Hematopoietic multipotent progenitor cell treated with erythropoietin and hydrocortisone succinate and interleukin-3 and kit ligand, for 8 days (in vitro differentiated cells): ENCODE measurements around the gene P4HA2.

Source experiments
- DNase-seq: peaks from one replicate; pipeline ENCODE4 v3.0.0-alpha.2; 2015

The P4HA2 gene

DNA sequence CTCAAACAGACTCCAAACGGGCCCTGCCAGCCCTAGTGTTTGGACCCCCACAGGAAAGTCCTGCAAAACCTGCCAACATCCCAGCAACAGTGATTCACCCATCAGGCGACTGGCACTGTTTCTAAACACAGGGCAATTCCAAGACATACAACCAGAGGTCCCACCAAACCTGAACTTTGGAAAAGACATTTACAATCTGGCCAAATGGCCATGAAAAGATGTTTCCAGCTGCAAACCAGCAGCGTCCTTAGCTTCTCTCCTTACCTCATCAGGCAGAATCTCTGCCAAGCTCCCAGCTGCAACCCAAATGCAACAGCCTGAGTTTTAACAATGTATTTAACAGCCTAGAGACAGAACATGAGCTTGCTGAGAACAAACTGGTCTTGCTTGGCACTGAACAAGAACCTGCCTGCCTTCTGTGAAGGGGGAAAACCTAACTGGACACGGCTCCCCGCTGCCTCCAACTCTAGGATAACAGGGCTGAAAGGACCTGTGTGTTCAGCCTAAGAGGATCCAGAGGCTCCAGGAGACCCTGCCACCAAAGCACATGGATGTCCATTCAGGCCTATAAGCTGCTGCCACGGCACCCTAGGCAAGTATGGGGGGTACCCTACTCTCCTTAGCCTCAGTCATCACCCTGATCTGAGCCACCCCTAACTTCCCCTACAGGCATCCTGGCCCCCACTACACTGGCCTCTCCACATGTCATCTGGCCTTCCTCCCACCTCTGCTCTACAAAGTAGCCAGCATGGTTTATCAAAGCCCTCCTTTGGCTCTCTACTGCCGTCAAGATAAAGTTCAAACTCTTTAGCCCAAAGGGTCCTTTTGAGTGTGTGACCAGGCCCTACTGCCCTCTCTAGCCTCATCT is 5.6 kb downstream of the P4HA2 start:
- no peak for DNase-seq

DNA sequence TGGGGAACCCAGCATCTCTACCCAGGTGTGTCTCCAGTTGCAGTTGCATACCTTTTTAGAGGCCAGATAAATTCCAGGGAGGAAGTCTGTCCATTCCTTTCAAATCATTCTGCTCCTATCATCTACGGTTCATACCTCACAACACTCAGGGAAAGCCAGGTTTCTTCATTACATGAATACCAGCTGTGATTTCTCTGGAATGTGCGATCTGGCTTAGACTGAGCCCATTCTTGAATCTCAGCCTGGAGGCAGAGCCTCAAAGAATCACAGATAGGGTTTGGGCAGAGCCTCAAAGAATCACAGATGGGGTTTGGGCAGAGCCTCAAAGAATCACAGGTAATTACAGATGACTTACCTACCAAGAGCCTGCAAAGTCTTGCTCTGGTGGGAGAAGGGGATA is 7.2 kb downstream of the P4HA2 start:
- DNase-seq: no peak

DNA sequence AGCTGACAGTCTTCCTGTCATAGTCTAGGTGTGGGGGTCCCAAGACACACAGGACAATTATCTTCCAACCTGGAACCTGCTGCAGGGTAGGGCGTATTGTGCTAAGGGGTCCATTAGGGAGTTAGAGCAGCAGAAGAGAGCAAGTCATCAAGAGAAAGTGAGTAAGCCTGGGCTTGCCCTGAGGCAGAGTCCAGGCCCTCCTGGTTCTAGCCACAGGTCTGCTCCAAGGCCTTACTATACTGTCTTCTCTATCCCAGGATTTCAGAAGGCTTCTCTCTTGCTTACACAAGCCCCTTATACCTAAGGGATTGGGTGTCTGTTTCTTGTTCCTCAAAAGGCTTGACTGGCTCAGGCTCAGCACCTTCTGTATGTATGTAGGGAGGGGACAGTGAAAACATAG is 7.7 kb downstream of the P4HA2 start:
- no peak for DNase-seq

DNA sequence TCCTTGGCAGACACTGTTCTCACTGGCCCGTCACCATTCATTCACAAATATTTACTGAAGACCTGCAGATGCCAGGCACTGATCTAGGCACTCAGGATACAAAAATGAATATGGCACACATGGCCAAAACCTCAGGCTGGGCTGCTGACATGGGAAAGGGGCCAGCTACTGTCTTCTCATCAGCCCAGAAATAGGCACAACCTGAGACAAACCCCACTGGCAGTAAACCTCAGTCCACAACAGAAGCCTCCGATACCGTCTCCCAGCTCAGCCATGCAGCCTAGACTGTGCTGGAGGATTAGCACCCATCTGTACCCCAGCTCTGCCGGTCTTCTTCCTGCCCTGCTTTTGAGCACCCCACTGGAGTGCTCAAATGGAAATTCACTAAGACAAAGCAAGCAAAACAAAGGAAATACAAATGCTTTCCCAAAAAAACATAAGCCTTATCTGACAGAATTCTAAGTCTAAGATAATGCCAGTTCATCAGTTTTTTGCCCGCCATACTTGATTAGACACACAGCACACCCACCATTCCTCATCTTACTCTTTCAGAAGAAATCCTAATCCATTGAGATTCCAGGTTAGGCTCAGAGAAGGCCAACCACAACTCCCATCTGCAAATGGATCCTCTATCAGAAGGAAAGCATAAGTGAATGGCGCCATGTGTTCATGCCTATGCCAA is 8.2 kb downstream of the P4HA2 start:
- no peak for DNase-seq

DNA sequence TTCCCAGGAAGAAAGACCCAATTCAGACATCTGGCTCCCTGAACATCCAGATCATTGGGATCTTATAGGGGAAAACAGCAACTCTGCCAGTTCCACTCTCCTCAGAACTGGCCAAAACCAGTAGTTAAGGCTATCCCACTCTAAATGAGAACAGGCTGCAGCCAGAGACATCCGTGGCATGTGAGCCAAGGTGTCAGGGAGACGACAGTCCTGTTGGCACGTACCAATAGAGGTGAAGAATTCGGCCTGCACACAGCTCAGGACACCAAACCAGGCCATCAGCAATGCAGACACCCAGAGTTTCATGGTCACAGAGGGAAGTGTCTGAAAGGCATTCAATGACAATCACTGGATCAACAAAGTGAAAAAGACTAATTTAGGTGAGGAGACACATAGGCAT is 9.3 kb downstream of the P4HA2 start:
- no peak for DNase-seq

DNA sequence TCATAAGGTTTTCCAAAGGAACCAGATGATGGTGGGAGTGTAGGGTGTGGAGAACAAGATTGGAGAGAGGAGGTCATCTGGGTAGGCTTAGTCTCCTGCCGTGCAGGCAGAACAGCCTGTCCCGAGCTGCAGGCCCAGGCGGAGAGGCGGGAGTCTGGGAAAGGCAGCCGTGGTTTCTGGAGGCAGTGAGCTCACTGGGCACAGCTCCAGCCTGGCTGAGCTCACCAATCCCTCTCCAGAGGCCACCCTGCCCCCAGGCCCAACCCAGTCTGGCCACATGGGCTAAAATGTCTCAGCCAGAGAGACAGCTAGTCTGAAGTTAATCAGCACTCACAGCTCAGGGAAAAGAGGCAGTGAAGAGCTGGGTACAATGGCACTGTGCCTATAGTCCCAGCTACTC is 12.3 kb downstream of the P4HA2 start:
- DNase-seq: no peak

DNA sequence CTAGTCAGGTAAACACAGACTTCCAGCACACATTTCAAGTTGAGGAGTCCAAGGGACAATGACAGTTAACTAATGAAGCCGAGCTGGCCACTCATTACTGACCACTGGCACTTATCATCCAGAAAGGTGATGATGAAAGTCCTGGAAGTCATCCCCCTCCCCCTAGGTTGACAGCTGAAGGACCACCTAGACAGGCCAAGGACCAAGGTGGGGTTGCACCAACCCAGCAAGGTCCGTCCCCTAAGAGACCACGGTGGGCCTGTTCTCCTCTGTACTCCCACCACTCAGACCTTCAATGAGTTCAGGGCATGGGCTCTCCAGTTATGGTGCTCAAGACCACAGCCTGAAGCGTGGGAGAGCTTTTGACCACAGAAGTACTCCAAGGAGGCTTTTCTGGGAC is 13.2 kb downstream of the P4HA2 start:
- no peak for DNase-seq

DNA sequence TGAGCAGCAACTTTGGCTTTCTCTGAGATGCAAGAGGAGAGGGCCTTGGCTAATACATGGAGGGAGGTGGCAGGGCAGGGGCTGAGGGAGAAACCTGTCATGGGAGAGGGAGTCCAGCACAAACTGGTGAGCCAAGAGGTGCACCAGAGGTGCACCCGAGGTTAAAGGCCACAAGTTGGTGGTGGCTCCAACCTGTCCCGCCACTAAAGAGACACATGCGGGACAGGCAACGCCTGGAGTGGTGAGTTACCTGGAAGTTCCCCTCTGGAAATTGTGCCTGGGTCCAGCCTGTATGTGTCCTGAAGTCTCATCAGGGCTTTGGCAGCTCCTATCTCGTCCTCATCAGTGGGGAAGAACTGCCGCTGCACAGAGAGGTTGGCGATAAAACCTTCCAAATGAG is 14.0 kb downstream of the P4HA2 start:
- DNase-seq: no peak

DNA sequence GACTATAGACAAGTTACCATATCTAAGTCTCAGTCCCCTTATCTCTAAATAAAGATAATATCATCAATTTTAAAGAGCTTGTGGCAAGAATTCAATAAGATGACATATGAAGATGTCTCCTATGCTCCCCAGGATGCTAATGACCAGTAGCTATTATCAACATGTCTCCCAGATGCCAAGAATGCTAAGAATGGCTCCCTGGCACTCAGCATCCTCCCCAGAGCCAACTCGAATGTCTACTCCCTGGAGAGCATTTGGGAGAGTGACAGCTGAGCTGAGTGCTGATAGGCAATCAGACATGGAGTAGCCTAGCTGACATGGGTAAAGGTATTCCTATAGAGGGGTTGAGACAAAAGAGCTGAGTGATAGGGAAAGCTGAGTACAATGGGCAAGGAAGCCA is 15.9 kb downstream of the P4HA2 start:
- DNase-seq: no peak

DNA sequence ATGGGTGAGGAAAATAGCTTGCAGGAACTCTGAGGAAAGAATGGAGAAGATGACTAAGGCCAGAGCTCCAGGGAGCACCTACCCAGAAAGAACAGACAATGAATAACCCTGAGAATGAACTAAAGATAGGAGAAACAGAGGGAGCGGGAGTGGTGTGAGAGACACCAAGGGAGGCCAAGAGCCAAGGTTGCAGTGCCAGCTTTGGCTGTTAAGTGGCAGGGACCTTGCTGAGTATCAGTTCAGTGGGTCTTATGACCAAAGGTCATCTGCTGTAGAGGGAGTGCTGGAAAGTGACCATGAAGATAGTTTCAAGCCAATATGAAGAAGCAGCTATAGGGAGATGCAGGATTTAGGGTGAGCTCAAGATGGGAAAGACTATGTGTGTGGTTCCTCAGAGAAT is 16.7 kb downstream of the P4HA2 start:
- no peak for DNase-seq

DNA sequence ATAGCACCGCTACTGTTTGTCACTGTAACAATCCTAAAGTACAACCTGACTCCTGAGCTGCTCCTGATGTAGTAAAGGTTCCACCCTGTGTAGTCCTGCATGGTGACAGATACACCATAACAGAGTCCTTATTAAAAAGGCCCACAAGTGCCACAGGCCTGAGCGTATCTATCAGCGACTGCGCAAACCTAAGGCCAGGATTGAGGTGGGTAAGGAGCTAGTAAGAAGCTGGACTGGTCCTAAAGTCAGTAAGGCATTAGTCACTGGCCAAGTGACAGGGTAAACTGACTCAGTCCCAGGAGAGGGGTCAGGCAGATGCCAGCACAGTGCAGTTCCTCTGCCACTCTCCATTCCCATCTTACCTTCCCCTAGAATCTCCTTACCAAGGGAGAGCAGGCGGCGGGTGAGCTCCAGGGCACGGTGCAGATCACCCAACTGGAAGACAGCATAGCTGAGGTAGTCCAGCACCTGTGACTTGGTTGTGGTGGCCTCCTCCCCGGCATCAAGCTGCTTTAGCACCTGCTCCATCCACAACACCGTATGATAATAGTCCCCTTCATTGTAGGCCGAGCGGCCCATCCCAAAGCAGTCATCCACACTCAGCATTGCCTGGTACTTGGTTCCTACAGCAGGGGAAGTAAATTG is 17.6 kb downstream of the P4HA2 start:
- DNase-seq: no peak

DNA sequence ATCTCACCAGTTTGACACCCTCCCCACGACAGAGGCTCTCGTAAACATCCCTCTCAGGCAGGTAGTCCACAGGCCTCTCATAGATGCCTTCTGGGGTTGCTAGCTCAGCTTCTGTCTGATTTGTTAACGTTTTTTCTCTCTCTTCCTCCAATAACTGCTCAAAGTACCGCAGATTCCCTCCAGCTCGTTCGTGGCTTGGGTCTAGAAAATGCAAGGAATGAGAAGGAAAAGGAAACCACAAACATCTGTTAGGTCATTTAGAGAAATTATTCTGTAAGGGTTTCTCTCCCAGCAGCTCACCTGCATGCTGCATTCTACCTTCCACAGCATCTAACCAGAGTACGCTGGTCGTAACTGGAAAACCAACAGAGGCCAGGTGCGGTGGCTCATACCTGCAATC is 18.5 kb downstream of the P4HA2 start:
- DNase-seq: no peak

DNA sequence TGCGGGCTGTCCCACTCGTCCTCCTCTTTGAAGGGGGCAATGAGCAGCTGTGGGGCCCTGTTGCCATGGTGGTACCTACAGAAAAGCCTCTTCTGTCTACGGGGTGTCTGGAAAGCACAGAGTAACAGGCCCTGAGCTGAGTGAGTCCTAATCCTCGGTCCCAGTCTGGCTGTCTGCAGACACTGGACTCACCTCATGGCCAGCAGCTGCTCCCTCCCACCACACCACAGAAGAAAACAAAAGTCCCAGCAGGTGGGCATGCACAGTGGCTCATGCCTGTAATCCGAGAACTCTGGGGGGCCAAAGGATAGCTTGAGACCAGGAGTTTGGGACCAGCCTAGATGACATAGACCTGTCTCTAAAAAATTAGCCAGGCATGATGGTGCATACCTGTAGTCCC is 19.9 kb downstream of the P4HA2 start:
- no peak for DNase-seq

DNA sequence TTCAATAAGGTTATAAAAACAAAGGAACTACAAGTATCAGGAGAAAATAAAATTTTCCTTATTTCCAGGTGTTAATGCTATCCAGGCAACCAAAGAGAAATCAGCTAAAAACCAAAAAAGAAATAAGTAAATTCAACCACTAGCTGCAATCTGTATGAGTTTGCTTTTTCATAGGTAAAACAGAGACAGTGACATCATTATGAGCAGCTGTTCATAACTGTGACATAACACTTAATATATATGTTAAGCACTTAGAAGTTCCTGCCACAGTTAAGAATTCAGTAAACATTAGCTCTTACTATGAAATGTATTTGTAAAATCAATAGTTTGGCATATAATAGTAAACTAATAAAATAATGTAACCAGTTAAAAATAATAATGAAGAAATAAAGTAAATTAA is 20.9 kb downstream of the P4HA2 start:
- DNase-seq: no peak

DNA sequence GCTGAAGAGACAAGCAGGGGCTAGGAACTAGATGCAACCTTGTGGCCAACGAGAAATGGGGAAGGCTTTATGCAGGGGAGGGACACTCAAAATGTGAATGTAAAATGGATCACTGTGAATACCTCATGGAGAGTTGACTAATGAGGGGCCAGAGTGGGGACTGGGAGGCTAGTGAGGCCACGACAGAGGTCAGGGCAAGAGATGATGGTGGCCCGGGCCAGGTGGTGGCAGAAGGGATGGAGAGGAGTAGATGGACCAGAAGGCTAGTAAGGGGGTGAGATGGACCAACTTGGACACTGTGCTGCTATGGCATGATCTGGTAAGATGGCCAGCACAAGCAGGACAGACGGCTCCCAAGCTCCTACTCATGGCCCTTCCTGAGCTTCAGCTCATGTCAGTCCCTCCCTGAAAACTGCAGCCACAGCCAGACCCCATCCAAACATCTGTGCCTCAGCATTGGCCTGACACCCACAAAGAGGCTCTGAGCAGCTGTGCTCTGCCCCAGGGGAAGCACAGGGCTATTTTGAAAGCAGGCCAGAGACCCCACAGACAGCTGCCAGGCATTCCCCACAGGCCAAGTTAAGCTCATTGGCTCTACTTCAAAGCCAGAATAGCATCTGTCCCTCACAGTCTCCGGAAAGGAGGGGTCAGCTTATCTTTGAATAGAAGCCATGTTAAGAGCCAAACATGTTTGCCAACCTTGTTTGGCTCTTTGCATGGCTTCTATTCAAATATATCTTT is 22.1 kb downstream of the P4HA2 start:
- DNase-seq: no peak

DNA sequence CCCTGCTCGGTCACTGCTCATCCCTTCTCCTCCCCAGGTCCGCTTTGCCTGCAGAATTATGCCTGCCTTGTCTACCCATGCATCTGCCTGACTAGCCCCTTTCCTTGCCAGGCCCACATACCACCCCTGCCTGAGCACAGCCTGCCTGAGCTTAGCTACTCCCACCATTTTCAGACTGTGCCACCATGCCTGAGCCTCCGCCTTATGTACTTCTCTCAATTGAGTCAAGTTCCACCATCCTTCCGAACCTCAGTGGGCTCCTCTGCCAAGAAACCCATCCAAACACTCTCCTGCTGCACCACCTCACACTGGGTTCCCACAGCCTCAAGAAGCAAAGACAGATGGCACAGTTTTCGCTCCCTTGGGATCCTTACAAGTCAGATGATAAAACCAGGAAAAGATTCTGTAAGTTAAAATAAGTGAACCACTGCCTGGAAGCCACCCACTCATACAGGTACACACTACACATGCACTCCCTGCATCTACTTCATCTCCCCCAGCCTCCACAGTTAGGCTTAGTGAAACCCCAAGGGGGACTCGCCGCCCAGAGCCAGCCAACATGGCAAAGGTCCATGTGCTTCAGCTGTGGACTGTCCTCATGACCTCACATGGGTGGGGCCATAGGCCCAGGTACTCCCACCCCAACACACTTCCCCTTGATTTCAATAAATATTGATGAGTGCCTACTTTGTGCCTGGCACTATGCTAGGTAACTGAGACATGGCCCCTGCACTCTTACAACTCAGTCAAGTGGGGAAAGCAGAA is 23.1 kb downstream of the P4HA2 start:
- DNase-seq: no peak

DNA sequence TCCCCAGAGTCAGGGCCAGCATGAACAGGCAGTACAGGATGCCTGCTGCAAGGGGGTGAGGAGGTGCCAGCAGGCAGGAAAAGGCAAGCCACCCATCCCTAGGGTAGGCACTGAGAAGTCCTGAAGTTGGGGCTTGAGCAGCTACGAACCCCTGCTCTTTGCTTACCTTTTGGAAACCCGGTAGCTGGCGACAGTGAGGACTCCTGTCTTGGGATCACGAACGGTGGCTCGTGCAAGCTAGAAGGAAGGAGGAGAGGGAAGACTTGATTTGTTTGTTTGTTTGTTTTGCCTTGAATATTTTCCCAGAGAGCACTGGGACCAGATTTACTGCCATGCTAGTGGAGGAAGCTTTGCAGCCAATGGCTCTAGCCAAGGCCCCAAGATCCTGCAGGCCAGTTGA is 23.7 kb downstream of the P4HA2 start:
- no peak for DNase-seq

DNA sequence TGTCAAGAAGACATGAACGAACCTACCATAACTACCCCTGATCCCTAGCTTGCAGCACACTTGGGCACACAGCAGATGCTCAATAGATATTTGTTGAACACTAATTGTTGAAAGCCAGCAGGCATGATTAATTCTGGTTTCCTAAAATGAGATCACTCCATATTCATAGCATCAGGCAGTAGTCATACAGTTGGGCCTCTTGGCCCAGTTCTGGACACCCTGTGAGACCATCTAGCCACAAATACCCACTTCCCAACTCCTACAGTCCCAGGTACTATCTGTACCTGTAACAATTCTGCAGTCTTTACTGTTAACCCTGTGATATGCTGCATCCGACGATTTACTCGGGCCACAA is 24.2 kb downstream of the P4HA2 start:
- DNase-seq: no peak

DNA sequence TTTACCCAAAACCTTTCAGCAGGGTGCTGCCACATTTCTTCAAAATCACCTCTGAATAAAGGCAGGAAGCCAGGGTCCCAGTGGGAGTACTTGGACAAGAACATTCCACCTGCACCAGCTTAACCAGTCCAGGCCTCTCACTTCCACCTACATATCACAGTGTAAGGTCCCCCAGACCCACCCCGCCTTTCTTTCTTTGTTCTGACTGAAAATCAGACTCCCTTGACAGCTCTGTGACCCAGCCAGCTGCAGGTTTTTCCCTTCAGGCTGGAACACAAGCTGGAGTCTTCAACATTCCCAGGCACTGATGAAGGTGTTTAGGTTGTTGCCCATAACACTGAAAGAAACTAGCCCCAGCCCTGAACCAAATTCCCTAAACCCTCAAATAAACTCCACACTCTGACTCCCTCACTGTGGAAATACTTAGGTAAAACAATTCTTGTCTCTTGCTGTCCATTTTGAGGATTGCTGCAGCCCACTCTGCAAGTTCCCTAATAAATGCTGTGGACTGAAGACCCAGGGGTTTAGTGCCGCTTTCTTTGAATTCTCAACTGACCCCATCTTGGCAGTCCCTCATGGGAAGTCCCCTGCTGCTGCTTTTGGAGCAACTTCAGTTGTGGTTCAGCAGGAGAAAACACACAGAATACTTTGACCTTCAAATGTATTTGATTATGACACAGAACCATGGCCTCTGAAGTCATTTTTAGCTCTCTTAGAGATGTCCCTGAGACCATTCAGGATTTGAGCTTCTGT is 24.8 kb downstream of the P4HA2 start:
- DNase-seq: no peak

DNA sequence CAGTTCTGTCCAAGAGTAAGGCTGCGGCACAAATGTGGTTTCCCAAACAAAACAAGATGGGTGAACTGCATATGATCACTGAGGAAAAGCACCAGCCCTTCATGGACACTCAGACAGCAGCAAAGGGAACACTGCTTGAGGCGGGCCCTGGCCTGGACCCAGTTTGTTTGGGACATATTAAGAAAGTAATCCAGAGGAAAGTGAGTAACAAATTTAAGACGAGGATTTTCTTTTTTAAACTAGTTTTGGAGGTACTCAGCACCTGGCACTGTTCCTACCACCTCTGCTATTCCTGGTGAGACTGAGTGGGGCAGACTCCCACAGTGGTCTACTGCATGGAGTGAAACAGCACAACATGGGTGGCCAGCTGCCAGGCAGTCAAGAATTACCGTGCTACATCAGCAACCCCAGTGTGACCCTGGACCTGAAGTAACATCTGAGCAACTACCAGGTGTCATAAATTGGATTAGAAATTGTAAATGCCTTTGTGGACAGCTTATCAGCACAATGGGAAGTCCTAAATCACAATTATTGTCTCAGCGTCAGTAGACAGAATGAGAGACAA is 28.5 kb downstream of the P4HA2 start:
- no peak for DNase-seq

DNA sequence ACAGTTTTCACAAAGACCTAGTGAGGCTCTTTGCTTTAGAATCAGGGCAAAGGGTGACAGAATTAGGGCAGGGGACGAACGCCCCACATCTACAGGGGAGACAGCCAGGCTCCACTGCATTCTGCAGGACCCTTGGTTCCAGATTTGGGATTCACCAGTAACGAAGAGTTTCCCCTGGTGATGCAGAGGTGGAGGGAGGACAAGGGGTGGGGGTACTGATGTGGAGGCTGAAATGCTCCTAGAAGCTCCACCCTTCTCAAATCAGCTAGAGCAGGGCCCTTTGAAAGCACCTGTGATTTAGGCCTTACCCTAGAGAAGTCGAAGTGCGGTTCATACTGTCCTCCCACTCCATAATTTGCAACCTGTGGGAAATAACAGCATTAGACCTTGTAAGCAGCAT is 29.1 kb downstream of the P4HA2 start:
- DNase-seq: no peak

DNA sequence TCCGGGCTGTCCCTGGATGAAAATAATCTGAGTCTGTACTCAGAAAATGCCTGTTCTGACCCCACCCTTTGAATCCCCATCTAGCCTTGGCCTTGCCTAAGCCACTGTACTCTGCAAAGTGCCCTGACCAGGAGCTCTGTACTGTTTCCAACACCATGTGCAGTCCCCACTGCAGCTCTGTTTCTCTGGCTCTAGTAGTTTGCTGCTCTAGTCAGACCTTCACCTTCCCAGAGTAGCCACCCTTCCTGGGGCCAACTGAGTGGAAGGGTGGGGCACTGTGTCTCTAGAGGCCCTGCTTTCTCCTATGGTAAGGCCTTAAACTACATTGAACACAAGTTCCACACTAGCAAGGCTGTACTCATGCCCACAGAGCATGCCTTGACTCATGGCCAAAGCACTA is 31.9 kb downstream of the P4HA2 start:
- DNase-seq: no peak
